PC-3 (cell line): ENCODE data around the gene MMP7.

Source experiments
- EZH2phosphoT487 ChIP-seq: fragments of 300-600 bp; sonication (generic); IDR thresholded peaks from 2 replicates; pipeline ENCODE4 v1.6.1; 2018; ENCODE audit warnings: mild to moderate bottlenecking, antibody characterized with exemption, low read length, borderline replicate concordance
- TF ChIP-seq, protein P1 (sequence below): fragments of 300-600 bp; sonication (generic); conservative IDR thresholded peaks from 2 replicates; pipeline ENCODE4 v1.5.1; 2017; ENCODE audit warnings: antibody characterized with exemption, low read depth, mild to moderate bottlenecking, low read length

DNA sequence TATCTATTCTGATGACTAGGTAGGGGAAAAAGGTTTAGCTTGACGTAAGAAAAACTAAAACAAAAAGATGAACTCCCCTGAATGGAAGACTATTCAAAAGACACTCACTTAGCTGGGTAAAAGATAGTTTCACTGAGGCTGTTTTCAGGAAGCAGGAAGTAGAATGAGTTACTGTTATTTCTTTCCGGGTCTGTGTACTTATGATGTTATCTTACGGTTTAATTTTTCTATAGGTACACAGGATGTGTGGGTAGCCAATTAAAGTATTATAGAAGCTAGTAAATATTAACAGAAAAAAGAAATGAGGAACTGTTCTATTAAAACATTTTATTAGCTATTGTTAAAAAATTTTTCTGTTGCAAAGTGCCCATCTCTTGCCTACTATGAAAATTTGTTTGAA lies 45.8 kb upstream of the MMP7 start:
- TF ChIP-seq, protein P1, sequence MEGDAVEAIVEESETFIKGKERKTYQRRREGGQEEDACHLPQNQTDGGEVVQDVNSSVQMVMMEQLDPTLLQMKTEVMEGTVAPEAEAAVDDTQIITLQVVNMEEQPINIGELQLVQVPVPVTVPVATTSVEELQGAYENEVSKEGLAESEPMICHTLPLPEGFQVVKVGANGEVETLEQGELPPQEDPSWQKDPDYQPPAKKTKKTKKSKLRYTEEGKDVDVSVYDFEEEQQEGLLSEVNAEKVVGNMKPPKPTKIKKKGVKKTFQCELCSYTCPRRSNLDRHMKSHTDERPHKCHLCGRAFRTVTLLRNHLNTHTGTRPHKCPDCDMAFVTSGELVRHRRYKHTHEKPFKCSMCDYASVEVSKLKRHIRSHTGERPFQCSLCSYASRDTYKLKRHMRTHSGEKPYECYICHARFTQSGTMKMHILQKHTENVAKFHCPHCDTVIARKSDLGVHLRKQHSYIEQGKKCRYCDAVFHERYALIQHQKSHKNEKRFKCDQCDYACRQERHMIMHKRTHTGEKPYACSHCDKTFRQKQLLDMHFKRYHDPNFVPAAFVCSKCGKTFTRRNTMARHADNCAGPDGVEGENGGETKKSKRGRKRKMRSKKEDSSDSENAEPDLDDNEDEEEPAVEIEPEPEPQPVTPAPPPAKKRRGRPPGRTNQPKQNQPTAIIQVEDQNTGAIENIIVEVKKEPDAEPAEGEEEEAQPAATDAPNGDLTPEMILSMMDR = no peak
- TF ChIP-seq EZH2phosphoT487 = no peak
